ENCODE results near the gene TMEM273.

TMEM273 gene, protein sequence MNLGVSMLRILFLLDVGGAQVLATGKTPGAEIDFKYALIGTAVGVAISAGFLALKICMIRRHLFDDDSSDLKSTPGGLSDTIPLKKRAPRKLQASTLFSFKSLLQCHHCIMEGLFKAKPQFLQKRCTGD

DNA sequence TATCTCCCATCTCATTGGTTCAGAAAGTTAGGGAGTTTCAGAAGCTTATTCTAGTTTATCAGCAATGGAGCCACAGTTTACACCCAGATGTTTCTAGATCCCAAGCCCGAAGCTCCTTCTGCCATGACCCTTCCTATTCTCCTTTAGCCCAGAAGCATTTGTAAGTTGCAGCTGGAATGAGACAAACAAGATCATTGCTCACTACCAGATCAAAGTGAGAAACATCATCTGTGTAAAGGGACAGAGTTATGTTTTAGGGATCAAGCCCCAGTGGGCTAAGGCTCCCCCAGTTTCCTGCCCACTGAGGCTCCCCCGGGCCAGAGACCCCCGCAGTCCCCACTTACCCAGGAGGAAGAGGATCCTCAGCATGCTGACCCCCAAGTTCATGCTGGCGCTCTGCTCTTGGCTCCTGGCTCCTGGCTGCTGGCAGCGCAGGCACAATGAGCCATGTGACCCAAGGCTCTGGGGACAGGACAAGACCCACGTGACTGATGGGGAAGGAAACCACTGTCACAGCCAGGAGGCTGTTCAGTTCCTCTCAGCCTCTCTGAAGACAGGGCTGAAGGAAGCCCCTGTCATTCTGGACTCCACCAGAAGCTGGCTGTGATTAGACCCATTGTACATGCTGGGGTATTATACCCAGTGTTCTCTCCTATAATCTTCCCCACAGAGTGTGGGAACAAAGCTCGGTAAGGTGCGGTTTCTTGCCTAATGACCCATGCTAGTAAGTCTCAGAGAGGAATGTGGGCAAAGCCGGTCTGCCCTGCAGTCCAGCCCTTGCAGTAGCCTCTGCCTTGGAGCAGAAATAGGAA, at the start of gene TMEM273:
TSS of gene TMEM273 (minus strand) at position 442 of the 812 bp plus-strand sequence. CDS start at position 387, 55 bp downstream.
- no peak for DNase-seq (ENCODE audit: low read depth in 2 of 2)

DNA sequence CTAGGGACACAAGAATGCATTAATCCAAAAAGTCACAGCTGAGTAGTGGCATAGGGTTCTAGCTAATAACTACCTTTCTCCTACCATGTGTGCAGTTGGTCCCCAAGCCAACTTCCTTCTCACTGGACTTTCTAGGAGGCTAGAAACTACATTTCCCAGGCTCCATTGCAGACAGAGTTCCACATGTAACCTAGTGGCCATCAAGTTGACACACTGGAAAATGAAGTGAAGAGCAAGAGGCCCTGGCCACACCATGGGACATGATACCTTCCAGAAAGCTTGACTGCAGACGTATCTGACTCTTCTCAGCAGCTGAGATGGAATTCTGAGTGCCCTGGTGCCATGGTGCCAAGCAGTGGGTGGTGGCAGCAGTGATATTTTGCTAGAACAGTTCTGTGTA, 49.8 kb upstream of the TMEM273 start:
- no peak for DNase-seq (ENCODE audit: low read depth in 2 of 2)

DNA sequence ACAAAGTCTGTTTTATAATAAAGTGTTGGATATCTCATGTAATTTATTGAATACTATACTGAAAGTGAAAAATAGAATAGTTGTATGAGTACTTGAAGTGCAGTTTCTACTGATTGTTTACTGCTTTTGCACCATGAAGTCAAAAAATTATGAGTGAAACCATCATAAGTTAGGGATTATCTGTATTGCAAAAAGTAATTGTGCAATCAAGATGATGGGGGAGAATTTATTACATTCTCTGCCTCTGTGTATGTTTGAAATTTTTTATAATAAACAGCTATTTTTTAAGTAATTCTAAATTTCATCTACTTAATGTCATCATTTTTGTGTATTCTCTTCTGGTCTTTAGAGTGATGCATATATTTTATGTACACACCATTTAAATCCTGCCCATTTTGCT, 47.2 kb upstream of the TMEM273 start:
- DNase-seq (ENCODE audit: low read depth in 2 of 2): no peak

DNA sequence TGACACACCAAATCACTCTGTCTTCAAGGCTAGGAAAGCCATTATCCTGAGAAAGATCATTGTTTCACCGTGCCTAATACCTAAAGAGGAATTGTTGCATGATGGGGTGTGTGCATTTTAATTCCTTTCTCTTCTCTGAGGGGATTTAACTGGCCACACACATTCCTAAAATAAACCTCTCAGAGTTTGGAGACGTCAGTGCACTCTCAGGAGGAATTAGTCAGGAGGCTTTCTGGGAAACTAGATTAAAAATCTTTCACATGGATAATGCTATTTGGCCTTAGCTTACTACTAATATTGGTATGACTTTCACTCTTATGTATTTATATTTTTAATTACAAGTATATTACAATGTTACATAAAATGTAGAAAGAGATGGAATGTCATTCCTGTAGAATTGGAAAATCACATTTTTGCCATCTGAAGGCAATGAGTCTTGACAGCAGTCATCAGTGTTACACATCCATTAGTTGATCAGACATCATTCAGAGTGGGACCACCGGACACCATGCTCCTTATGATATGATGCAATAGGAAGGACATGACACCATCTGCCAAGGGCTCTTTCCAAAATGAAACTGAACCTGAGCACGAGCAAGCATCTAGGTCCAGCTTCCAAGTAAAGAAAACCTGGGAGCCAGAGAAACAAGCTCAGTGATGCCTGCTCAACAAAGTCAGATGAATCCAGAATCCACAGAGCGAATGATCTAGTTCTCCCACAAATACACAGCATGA, 43.1 kb upstream of the TMEM273 start:
- no peak for DNase-seq (ENCODE audit: low read depth in 2 of 2)

DNA sequence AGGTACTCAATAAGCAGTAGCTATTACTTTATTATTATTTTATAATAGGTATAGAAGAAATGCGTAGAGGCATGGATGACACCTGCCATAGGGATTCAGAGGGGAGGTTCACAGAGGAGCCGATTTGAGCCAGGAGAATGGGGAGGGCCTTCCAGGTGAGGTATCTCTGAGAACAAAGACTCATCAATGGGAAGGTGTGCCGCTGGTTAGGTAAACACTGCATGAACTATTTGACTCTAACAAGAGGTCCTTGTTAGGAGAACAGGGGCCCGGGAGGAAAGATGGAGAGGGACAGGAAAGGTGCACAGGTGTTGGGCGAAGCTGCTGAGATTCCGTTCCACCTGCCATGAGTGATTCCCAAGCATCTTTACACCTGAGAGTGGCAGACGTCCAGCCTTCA, 41.8 kb upstream of the TMEM273 start:
- no peak for DNase-seq (ENCODE audit: low read depth in 2 of 2)

DNA sequence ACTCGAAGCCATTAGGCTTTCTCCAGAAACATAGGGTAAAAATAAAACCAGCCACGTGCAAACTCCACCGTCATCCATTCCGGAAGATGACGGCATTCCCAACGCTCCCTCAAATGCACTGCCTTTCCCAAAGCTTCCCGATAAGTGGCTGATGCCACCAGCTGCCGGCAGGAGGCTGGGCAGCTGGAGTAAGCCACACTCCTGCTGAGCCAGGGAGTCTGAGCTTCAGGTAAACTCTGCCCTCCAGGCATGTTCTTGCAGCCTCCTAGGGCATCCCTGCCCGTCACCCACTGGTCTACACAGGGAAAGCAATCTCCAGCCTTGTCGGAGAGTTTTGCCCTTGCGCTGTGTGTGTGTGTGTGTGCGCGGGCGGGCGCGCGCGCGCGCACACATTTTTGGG, 40.5 kb upstream of the TMEM273 start:
- DNase-seq (ENCODE audit: low read depth in 2 of 2): no peak

DNA sequence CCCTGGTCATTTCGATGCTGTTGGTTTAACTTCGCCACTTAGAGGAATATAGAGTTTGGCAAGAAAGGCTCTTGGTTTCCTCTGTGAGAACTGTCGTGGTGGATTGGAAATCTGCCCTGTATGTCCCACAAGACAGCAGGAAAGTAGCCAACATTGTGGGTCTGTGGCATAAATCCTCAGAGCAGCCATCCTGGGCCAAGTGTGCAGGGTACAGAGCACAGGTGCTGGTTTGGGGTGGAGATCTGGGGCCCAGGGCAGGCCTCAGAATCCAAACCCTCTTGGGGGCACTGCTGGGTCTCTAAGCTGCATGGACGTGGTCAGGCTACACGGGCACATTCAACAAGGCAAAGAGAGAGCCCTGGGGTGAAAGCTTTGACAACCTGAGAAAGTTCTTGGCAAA, 39.2 kb upstream of the TMEM273 start:
- no peak for DNase-seq (ENCODE audit: low read depth in 2 of 2)

DNA sequence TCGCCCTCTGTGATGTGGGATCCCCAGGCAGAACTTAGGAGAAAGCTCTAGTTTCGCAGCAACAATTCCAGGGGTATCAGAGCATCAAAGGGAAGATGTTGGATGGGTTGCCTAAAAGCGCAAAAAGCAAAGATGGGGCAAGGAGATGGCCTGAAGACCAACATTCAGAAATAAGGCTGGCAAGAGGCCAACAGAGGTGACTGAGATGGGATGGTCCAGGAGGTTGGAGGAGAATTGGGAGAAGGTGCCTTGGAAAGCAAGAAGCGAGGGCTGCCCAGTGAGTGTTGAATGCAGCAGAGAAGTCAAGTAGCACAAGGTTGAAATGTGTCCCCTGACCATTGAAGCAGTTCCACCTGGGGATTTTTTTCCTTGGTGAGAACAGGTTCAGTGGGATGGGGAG, 38.4 kb upstream of the TMEM273 start:
- no peak for DNase-seq (ENCODE audit: low read depth in 2 of 2)

DNA sequence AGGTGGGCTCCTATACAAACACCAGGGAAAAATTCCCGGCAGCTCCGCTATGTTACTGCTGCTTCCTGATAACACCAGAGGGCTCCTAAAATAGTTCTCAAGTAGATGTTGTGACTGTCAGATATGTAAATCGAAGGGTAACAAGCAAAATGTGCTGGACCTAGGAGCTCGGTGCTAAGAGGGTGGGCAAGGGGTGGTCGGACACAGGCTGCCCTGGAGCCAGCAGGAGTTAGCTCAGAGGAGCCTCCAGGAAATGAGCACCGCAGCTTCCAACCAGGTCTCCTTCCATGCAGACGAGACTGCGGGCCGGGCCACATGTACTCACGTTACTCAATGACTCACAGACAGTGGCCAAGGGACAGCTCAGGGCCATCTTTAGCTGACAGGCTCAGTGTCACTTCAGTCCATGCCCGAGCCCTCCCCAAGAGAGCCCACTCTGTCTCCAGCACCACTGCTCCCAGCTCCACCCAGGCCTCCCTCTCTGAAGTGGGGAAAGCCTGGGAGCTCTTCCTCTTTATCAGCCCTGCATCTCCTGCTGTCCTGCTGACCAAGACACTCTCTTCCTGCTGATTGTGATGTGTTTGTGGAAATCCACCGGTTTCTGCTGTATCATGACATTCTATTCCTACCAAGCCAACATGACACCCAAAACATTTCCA, 37.2 kb upstream of the TMEM273 start:
- no peak for DNase-seq (ENCODE audit: low read depth in 2 of 2)

DNA sequence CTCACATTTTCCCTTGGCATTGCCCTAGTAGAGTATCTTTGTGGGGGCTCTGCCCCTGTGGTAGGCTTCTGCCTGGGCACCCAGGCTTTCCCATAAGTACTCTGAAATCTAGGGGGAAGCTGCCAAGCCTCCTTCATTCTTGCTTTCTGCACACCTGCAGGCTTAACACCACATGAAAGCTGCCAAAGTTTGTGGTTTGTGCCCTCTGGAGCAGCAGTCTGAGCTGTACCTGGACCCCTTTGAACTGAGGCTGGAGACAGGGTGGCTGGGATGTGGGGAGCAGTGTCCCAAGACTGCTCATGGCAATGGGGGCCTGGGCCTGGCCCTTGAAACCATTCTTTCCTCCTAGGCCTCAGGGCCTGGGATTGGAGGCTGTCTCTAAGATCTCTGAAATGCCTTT, 35.0 kb upstream of the TMEM273 start:
- DNase-seq (ENCODE audit: low read depth in 2 of 2): no peak

DNA sequence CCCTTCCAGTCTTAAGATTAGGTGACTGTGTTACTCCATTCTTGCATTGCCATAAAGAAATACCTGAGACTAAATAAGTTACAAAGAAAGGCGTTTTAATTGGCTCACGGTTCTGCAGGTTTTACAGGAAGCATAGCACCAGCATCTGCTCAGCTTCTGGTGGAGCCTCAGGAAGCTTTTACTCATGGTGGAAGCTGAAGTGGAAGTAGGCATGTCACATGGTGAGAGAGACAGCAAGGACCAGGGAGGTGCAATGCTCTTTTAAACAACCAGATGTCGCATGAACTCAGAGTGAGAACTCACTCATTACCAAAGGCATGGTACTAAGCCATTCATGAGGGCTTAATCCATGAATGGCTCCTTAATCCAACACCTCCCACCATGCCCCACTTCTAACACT, 34.0 kb upstream of the TMEM273 start:
- no peak for DNase-seq (ENCODE audit: low read depth in 2 of 2)

DNA sequence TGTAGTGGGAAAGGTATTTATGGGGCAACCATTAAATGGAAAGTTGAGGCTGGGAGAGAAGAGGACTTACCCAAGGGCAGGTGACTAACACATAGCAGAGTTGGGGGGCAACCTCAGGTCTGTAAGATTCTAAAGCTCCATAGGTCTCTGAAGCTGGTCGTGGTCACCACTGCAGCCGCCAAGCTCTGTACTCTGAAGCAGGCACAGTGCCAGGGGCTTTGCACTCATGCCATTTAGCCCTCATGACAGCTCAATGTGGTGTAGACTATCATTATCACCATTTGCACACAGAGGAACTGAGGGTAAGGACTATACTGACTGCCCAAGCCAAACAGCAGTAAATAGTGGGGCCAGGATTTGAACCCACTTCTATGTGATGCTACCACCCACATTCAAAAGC, 32.5 kb upstream of the TMEM273 start:
- no peak for DNase-seq (ENCODE audit: low read depth in 2 of 2)

DNA sequence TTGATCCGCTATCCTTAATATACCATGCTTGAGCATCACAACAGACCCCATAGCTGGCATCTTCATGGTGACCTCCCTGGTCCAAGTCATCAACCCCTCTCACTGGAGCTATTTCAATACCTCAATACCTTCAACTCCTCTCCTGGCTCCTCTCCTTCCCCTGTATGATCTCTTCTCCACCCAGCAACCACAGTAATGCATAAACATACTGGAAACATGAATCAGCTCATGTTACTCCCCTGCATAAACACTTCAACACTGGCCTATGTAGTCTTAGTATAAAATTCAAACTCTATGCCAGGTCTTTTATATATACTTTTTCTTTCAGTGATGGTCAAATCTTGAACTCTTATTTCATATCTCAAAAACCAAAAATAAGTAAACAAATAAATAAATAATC, 31.8 kb upstream of the TMEM273 start:
- DNase-seq (ENCODE audit: low read depth in 2 of 2): no peak

DNA sequence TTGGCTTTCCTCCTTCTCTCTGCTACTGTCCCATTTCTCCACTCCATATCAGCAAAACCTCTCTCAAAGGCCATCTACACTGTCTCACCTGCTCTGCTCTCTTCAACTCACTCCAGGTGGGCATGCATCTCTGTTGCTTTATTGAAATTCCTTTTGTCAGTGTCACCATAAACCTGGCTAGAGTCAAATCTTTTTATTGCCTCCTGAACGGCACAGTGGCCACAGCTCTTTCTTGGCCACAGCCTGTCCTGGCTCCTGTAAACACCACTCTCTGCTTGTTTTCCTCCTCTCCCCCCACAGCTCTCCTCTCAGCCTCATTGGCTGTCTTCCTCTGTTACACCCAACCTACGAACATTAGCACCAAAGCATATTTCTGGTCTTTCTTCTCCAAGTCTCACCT, 31.1 kb upstream of the TMEM273 start:
- DNase-seq (ENCODE audit: low read depth in 2 of 2): no peak

DNA sequence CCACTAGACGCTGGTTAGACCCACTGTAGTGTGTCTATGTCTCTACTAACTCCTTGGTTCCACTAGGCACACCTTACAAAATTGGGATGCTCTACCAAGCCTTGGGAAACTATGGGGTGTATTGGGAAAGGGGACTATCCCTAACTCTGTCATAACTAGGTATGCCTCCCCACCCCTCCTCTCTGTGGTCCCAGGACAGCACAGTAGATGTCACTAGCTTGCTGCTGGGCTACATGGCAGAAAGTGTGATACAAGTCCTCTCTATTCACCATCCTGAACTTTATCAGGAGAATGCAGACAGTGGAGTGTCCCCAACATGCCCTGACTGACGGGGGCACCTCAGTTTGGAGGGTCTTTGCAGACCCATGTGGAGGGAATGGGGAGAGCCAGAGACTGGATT, 30.3 kb upstream of the TMEM273 start:
- no peak for DNase-seq (ENCODE audit: low read depth in 2 of 2)

DNA sequence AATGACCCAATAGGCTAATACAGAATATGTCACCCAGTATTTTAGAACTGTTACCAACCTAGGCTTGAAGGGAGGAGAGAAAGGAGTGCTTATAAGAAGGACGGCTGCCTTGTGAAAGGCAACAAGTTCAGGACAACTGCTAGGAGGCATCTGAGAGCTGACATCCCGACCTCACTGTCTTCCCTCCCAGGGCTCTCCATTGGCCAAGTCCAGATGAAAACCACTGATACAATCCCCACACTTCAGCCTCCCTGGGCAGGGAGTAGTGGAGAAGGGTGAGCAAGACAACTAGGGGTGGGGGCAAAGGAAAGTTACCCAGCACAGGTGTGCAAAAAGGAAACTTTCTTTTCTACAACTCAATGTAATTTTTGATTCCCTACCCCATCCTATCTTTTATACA, 29.5 kb upstream of the TMEM273 start:
- DNase-seq (ENCODE audit: low read depth in 2 of 2): no peak

DNA sequence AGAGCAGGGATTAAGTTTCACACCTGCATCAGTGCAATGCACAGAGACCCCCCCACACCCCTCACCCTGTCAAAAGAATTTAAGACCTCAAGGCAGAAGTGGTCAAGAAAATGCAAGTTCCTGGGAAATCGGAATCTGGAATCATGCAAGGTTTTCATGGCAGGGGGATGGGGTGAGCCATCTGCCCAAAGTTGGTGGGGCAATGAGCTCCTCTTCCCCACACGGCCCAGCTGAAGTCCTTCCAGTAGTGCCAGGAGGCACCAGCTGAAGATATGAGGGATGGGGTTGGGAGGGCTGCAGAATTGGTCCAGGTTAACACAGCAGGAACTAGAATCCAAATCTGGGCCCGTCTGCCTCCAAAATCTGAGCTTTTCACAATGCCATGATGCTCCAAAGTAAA, 25.0 kb upstream of the TMEM273 start:
- DNase-seq (ENCODE audit: low read depth in 2 of 2): no peak

DNA sequence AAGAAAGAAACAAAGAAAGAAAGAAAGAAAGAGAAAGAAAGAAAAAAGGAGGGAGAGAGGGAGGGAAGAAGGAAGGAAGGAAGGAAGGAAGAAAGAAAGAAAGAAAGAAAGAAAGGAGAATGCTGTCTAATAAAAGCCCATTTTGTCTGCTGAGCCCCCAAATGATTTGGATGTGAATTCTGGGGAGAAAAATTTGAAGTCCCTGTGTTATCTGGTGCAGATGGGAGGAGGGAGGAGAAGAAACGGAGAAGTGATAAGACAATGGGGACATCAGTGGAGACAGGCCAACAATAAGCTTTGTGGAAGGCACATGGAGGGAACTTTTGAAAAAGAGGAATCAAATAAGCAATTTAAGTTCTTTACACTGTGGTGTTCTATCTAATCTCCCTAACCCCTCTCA, 24.6 kb upstream of the TMEM273 start:
- no peak for DNase-seq (ENCODE audit: low read depth in 2 of 2)

DNA sequence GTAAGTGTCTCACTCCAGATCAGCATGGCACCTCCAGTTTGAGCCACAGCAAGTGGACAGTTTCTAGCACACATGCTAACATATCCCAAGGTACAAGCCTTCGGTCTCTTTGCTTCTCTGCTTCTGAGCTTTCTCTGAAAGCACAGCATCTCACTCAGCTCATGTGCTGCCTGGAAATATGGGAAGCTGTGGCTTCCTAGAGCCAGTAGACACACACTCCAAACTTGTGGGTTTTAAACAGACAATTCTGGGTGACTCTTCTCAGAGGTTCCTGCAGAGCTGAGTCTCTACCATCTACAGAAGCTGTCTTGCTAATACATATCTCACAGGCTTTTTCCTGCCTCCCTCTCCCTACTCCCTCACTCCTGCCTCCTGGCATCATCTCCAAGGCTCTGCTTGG, 23.9 kb upstream of the TMEM273 start:
- no peak for DNase-seq (ENCODE audit: low read depth in 2 of 2)

DNA sequence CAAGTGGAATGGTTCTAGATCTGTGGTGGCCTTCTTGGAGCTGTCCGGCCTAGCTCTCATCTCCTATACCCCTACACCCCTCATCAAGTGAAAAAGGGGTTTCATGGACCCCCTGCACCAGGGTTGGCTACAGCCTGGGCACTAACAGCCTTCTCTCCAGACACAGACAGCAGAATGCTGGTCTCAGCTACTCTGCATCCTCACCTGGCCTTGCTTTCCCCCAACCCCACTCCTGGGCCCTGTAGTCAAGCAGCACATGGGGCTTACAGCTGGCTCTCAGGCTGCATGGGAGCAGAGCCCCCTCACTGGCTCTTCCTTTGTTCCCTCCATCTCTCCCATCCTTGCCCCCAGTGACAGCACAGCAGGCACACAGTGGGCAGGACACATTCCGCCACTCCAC, 20.8 kb upstream of the TMEM273 start:
- no peak for DNase-seq (ENCODE audit: low read depth in 2 of 2)

DNA sequence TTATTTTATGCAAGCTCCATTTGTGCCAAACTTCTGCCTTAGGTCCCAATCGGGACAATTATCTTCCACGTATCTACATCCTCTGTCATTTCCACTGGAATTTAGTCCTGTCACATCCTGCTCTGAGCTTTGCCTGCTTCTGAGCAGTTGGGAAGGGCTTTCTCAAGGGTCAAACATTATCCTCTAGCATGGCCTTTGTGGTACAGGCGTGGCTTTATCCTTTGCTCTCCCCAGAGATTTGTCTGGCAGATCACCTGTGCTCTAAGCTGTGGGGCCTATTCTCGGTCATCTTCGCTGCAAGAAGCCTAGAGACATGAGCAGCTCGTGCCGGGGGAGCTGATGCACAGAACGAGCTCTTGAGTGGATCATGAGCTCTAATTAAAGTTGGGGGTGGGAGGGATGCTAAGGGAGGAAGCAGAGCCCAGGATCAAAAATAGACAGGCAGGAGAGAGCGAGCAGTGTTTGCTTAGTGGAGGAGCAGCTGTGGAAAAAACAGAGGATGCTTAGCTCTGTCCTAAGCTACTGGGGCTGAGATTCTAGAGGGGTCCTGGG, 19.8 kb upstream of the TMEM273 start:
- DNase-seq (ENCODE audit: low read depth in 2 of 2): no peak

DNA sequence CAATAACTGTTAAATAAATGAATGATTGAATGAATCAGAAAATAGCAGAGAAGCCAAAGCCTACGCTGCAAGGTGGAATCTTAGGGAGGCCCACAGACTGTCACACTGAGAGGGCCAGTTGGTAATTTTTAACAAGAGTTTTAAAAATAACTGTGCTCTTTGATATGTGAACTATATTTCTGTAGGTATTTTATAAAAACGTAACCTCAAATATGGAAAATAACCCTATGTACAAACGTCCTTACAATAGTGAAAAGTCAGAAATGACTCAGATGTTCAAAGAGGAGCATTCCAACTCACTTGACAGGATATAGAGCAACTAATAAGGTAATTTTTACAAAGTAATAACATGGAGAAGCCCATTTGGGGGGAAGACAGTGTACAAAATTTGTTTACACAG, 18.9 kb upstream of the TMEM273 start:
- DNase-seq (ENCODE audit: low read depth in 2 of 2): no peak
